Measurements from ENCODE around the gene LEKR1. TPM values are rescaled to one million over a fixed set of nuclear protein-coding genes. Genes with fewer than 3 reads are reported as not detected.

Gene LEKR1
- polyA plus RNA-seq, 1 donor from 2014 or later = 2.7 TPM

GRCh38 chr3:157040456-157040855, 214.3 kb downstream of the LEKR1 start:
- Histone ChIP-seq H3K27ac (ENCODE audit: low read length) (no peak overlapping the region), H3K9ac (ENCODE audit: low read length) (no peak overlapping the region), H3K9me3 (ENCODE audit: low read length) (no peaks in the 10 kb centered on the region), H3F3A (ENCODE audit: insufficient read depth, low read length, poor library complexity, severe bottlenecking) (no peaks in the 10 kb centered on the region), H4K20me1 (ENCODE audit: insufficient read depth) (no peaks in the 10 kb centered on the region), H3K9me2 (ENCODE audit: insufficient read depth, low read length) (no peaks in the 10 kb centered on the region), H3K4me3 (ENCODE audit: low read length) (no peak overlapping the region), H3K36me3 (ENCODE audit: insufficient read depth, low read length) (no peaks in the 10 kb centered on the region), H3K4me2 (ENCODE audit: low read length) (no peak overlapping the region), H3K79me2 (replicated peaks; ENCODE audit: insufficient read depth, low read length) (no peaks in the 10 kb centered on the region), H3K27me3 (ENCODE audit: insufficient read depth, low read depth, low read length) (no peaks in the 10 kb centered on the region), H2AFZ (ENCODE audit: low read depth, low read length) (no peak overlapping the region)
- no peak for TF ChIP-seq EZH2 (IDR thresholded peaks at IDR 0.05; ENCODE audit: borderline replicate concordance, insufficient read depth, low read length, poor library complexity, severe bottlenecking)
- no peak for TF ChIP-seq TAF1 (IDR thresholded peaks at IDR 0.05; ENCODE audit: low read depth)
- no peak for TF ChIP-seq MXI1 (conservative IDR thresholded peaks at IDR 0.05; ENCODE audit: poor library complexity, severe bottlenecking)
- TF ChIP-seq REST (IDR thresholded peaks at IDR 0.05; ENCODE audit: borderline replicate concordance) = no peak
- TF ChIP-seq EP300 (conservative IDR thresholded peaks at IDR 0.05; ENCODE audit: poor library complexity, severe bottlenecking) = no peak
- TF ChIP-seq SMC3 (conservative IDR thresholded peaks at IDR 0.05; ENCODE audit: poor library complexity) = no peak
- no peak for TF ChIP-seq RAD21 (conservative IDR thresholded peaks at IDR 0.05)
- no peak for TF ChIP-seq POLR2AphosphoS5 (IDR thresholded peaks at IDR 0.05)
- no peak for TF ChIP-seq CTCF (IDR thresholded peaks at IDR 0.05; ENCODE audit: poor library complexity, severe bottlenecking)

DNA sequence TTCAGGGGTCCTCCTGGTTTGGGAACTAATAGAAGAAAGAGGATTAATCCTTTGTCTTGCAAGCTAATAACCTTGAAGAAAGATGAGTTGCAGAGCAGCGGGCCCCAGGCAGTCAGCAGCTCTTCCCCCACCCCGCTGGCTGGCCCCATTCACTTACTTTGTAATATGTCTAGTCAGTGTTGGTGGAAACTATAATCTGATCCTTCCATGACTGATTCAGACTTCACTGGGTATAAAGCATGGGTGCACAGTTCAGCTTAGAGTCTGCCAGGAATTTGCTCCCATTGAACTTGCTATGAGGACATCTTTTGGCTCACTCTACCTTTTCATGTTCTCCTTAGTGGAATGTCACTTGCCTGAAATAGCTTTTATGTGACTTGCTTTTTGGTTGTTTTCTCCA, 216.1 kb downstream of the LEKR1 start:
- no peaks in the 10 kb centered on the region for H3K9me3 ChIP-seq (ENCODE audit: low read length)
- no peaks in the 10 kb centered on the region for H3K79me2 ChIP-seq (replicated peaks; ENCODE audit: insufficient read depth, low read length)
- no peak overlapping the region for H3K27ac ChIP-seq (ENCODE audit: low read length)
- no peaks in the 10 kb centered on the region for H3K36me3 ChIP-seq (ENCODE audit: insufficient read depth, low read length)
- no peak overlapping the region for H3K9ac ChIP-seq (ENCODE audit: low read length)
- no peak overlapping the region for H2AFZ ChIP-seq (ENCODE audit: low read depth, low read length)
- H3K27me3 ChIP-seq (ENCODE audit: insufficient read depth, low read depth, low read length) = no peaks in the 10 kb centered on the region
- TF ChIP-seq TAF1 (IDR thresholded peaks at IDR 0.05; ENCODE audit: low read depth) (no peak), EP300 (conservative IDR thresholded peaks at IDR 0.05; ENCODE audit: poor library complexity, severe bottlenecking) (no peak), MXI1 (conservative IDR thresholded peaks at IDR 0.05; ENCODE audit: poor library complexity, severe bottlenecking) (no peak), EZH2 (IDR thresholded peaks at IDR 0.05; ENCODE audit: borderline replicate concordance, insufficient read depth, low read length, poor library complexity, severe bottlenecking) (no peak), CTCF (IDR thresholded peaks at IDR 0.05; ENCODE audit: poor library complexity, severe bottlenecking) (no peak), POLR2AphosphoS5 (IDR thresholded peaks at IDR 0.05) (no peak), REST (IDR thresholded peaks at IDR 0.05; ENCODE audit: borderline replicate concordance) (no peak), SMC3 (conservative IDR thresholded peaks at IDR 0.05; ENCODE audit: poor library complexity) (no peak), RAD21 (conservative IDR thresholded peaks at IDR 0.05) (no peak)
- H3F3A ChIP-seq (ENCODE audit: insufficient read depth, low read length, poor library complexity, severe bottlenecking) = no peaks in the 10 kb centered on the region
- H3K4me2 ChIP-seq (ENCODE audit: low read length) = no peak overlapping the region
- no peak overlapping the region for H3K4me3 ChIP-seq (ENCODE audit: low read length)
- no peaks in the 10 kb centered on the region for H3K9me2 ChIP-seq (ENCODE audit: insufficient read depth, low read length)
- no peaks in the 10 kb centered on the region for H4K20me1 ChIP-seq (ENCODE audit: insufficient read depth)

Data from neural cell (in vitro differentiated cells).